CD8-positive, alpha-beta memory T cell (primary cell): ENCODE results near the gene ABCA10. TPM values are rescaled to one million over a fixed set of nuclear protein-coding genes. Genes with fewer than 3 reads are reported as not detected.
A peak's percentile ranks its signal among the peaks of the same experiment; 100 is the strongest.

ENCODE experiments used
- CTCF ChIA-PET: fragments of 350-600 bp; sonication (Branson Sonifier 250); formaldehyde crosslinking; loops from one replicate; lab custom pipeline; 2021; ENCODE audit warnings: antibody characterized with exemption; lab: Charles Lee
- POLR2A ChIA-PET: fragments of 350-600 bp; sonication (Branson Sonifier 250); formaldehyde crosslinking; loops from one replicate; lab custom pipeline; 2021; ENCODE audit warnings: antibody characterized with exemption; lab: Charles Lee
- DNase-seq, 5 donors: peaks; one replicate each; pipeline versions ENCODE4 v3.0.0 to v3.0.0-alpha.2; 2020 to 2022; ENCODE audit warnings: mixed read lengths in 1 of 5
- H3K27ac ChIP-seq: one replicate; pipeline ENCODE4 v1.7.0; 2013; ENCODE audit warnings: low read depth, mild to moderate bottlenecking, low read length, moderate library complexity
- H3K27me3 ChIP-seq: 2 replicates; pipeline ENCODE4 v1.7.0; 2013; ENCODE audit warnings: low read length, mild to moderate bottlenecking; ENCODE audit not compliant: insufficient read depth, poor library complexity, severe bottlenecking
- H3K36me3 ChIP-seq: 2 replicates; pipeline ENCODE4 v1.7.0; 2013; ENCODE audit warnings: mild to moderate bottlenecking, low read length, moderate library complexity; ENCODE audit not compliant: insufficient read depth
- H3K4me1 ChIP-seq: 2 replicates; pipeline ENCODE4 v1.7.0; 2013; ENCODE audit warnings: mild to moderate bottlenecking, low read length, moderate library complexity; ENCODE audit not compliant: insufficient read depth
- H3K4me3 ChIP-seq: 2 replicates; pipeline ENCODE4 v1.7.0; 2013; ENCODE audit warnings: mild to moderate bottlenecking, low read length
- H3K9me3 ChIP-seq: 2 replicates; pipeline ENCODE4 v1.7.0; 2013; ENCODE audit warnings: mild to moderate bottlenecking, low read length
- H3K27ac Mint-ChIP-seq, 8 donors: one replicate each; pipeline ENCODE4 v1.8.0; 2020 to 2021; ENCODE audit warnings: mixed read lengths in 8 of 8, mild to moderate bottlenecking in 6 of 8, inconsistent platforms in 3 of 8, moderate library complexity in 3 of 8
- H3K27me3 Mint-ChIP-seq, 2 donors: one replicate each; pipeline ENCODE4 v1.8.0; 2020 to 2021; ENCODE audit warnings: mixed read lengths in 2 of 2, mild to moderate bottlenecking in 1 of 2, moderate library complexity in 1 of 2
- H3K36me3 Mint-ChIP-seq, 3 donors: one replicate each; pipeline ENCODE4 v1.8.0; 2020 to 2021; ENCODE audit warnings: mixed read lengths in 3 of 3, inconsistent platforms in 1 of 3, mild to moderate bottlenecking in 1 of 3
- H3K4me1 Mint-ChIP-seq, 3 donors: one replicate each; pipeline ENCODE4 v1.8.0; 2020 to 2021; ENCODE audit warnings: mixed read lengths in 3 of 3, inconsistent platforms in 1 of 3, mild to moderate bottlenecking in 1 of 3
- H3K4me3 Mint-ChIP-seq, 7 donors: one replicate each; pipeline ENCODE4 v1.8.0; 2020 to 2021; ENCODE audit warnings: mixed read lengths in 7 of 7, mild to moderate bottlenecking in 6 of 7, moderate library complexity in 4 of 7, inconsistent platforms in 2 of 7
- H3K9me3 Mint-ChIP-seq, 5 donors: one replicate each; pipeline ENCODE4 v1.8.0; 2020 to 2022; ENCODE audit warnings: mixed read lengths in 5 of 5, mild to moderate bottlenecking in 3 of 5, moderate library complexity in 2 of 5, inconsistent platforms in 1 of 5
- polyA plus RNA-seq: library from polyadenylated mRNA; unstranded; fragments of 300-500 nt; fragmentation: Illumina TruSeq; gene quantifications from one replicate; pipeline ENCODE4 v1.2.3, GENCODE V29; 2021
- total RNA-seq, 2 experiments: library from RNA; stranded (reverse); gene quantifications; one replicate each; pipeline ENCODE4 v1.2.3, GENCODE V29; 2021

The ABCA10 gene
- total and polyA plus RNA-seq, 3 experiments from 2014 or later, result 0.46 to 0.60 TPM; not detected in 1

DNA sequence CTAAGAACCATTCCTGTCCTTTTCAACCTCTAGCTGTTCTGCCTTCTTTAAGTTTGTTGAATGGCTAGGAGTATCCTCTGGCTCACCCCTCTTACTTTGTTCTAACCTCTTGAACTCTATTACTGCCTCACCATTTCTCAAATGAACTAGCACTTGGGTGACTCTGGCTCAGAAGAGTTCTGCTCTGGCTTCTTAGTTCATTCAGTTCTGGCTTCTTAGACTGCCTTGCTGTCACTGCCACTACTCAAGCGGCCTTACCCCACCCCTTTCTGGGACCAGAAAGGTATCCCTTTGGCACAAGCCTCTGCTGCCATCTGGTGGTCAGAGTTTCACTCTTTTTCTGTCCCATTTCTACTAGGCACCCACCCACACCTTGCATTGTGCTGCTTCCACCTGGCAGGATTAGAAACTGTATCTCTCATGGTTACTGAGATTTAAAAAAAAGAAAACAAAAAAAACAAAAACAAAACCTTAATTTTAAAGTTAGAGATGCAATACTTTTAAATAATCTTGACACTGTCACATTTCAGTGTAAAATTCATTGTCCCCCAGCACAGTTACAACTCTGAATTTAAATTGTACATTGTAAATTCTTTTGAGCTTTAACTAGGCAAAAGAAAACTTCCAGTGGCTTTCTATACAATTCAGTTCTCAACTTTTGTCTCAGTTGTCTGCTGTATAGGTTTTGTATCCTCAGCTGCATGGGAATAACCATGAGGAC, 6.9 kb upstream of the ABCA10 start:
- Histone ChIP-seq H3K36me3 (no peaks in the 10 kb centered on the region), H3K4me1 (no peaks in the 10 kb centered on the region), H3K4me3 (no peak overlapping the region), H3K27me3 (no peaks in the 10 kb centered on the region), H3K27ac (no peak overlapping the region), H3K9me3 (no peaks in the 10 kb centered on the region)
- CTCF ChIA-PET, result interaction anchor here (1.0 kb wide), 1 partner anchor 276 kb away, joined by 3 read pairs; no protein-coding TSS in a partner anchor
- no peak overlapping the region for H3K4me3 Mint-ChIP-seq
- H3K27me3 Mint-ChIP-seq, result peaks cover 0 to 5% of the 10 kb centered on the region in 2 donors
- peak; percentile 9 to 66 (median 23) for DNase-seq
- no peak overlapping the region for H3K27ac Mint-ChIP-seq
- no peaks in the 10 kb centered on the region for H3K4me1 Mint-ChIP-seq
- H3K36me3 Mint-ChIP-seq, result peaks cover 9 to 39% (median 14%) of the 10 kb centered on the region in 3 donors
- POLR2A ChIA-PET, result no interaction called here
- peaks cover 16 to 37% (median 29%) of the 10 kb centered on the region in 5 donors for H3K9me3 Mint-ChIP-seq

DNA sequence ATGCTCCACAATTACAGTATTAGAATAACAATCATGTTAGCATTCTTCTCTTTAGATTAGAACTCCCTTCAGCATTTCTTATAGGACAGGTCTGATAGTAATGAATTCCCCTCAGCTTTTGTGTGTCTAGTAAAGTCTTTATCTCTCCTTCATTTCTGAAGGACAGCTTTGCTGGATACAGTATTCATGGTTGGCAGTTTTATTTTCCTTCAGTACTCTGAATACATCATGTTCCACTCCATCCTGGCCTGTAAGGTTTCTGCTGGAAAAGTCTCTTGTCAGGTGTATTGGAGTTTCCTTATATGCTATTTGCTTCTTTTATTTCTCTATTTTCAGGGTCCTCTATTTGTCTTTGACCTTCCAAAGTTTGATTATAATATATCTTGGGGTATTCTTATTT, 4.0 kb upstream of the ABCA10 start:
- Histone ChIP-seq H3K4me3 (no peak overlapping the region), H3K27me3 (no peaks in the 10 kb centered on the region), H3K9me3 (no peaks in the 10 kb centered on the region), H3K27ac (no peak overlapping the region), H3K36me3 (no peaks in the 10 kb centered on the region), H3K4me1 (no peaks in the 10 kb centered on the region)
- Mint-ChIP-seq H3K27ac (no peak overlapping the region), H3K9me3 (peaks cover 16 to 41% (median 29%) of the 10 kb centered on the region in 5 donors), H3K27me3 (peaks cover 0 to 4% of the 10 kb centered on the region in 2 donors), H3K4me1 (peaks cover 0 to under 1% (median 0%) of the 10 kb centered on the region in 3 donors), H3K36me3 (peaks cover 0 to 18% (median 4%) of the 10 kb centered on the region in 3 donors), H3K4me3 (no peak overlapping the region)
- ChIA-PET CTCF (no interaction called here), POLR2A (no interaction called here)
- DNase-seq, result no peak

DNA sequence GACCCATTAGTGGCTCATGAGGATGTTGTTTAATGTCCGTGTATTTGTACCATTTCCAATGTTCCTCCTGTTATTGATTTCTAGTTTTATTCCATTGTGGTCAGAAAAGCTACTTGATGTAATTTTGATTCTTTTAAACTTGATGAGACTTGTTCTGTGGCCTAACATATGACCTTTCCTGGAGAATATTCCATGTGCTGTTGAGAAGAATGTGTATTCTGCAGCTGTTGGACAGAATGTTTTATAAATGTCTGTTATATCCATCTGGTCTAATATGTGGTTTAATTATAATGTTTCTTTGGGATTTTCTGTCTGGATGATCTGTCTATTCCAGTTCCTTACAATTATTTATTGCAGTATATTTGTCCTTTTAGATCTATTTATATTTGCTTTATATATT, 2.9 kb upstream of the ABCA10 start:
- H3K36me3 Mint-ChIP-seq, result peaks cover 0 to 18% (median 4%) of the 10 kb centered on the region in 3 donors
- Histone ChIP-seq H3K36me3 (no peaks in the 10 kb centered on the region), H3K4me3 (no peak overlapping the region), H3K27me3 (no peaks in the 10 kb centered on the region), H3K27ac (no peak overlapping the region), H3K4me1 (no peaks in the 10 kb centered on the region), H3K9me3 (no peaks in the 10 kb centered on the region)
- H3K9me3 Mint-ChIP-seq, result peaks cover 16 to 41% (median 29%) of the 10 kb centered on the region in 5 donors
- no peak overlapping the region for H3K4me3 Mint-ChIP-seq
- POLR2A ChIA-PET, result no interaction called here
- H3K27me3 Mint-ChIP-seq, result peaks cover 0 to 4% of the 10 kb centered on the region in 2 donors
- H3K4me1 Mint-ChIP-seq, result peaks cover 0 to 5% (median 2%) of the 10 kb centered on the region in 3 donors
- no peak for DNase-seq
- no peak overlapping the region for H3K27ac Mint-ChIP-seq
- CTCF ChIA-PET, result no interaction called here

DNA sequence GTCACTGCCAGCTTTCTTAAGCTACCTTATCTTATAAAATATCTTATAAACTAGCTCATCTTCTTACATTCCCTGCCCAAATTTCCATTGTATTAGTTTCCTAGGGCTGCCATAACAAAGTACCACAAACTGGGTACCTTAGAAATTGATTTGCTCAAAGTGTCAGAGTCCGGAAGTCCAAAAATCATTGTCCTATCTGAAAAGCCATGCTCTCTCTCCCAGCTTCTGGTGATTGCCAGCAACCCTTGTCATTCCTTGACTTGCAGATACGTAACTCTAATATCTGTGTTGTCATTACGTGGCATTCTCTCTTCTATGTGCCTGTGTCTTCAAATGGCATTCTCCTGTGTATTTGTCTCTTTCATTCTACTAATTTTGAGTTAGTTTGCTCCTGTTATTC, 2.3 kb upstream of the ABCA10 start:
- Histone ChIP-seq H3K27me3 (no peaks in the 10 kb centered on the region), H3K9me3 (no peaks in the 10 kb centered on the region), H3K27ac (no peak overlapping the region), H3K4me3 (no peak overlapping the region), H3K36me3 (no peaks in the 10 kb centered on the region), H3K4me1 (no peaks in the 10 kb centered on the region)
- CTCF ChIA-PET, result no interaction called here
- no peak overlapping the region for H3K27ac Mint-ChIP-seq
- POLR2A ChIA-PET, result no interaction called here
- peaks cover 0 to 5% (median 2%) of the 10 kb centered on the region in 3 donors for H3K4me1 Mint-ChIP-seq
- peaks cover 0 to 18% (median 4%) of the 10 kb centered on the region in 3 donors for H3K36me3 Mint-ChIP-seq
- no peak overlapping the region for H3K4me3 Mint-ChIP-seq
- peaks cover 16 to 41% (median 29%) of the 10 kb centered on the region in 5 donors for H3K9me3 Mint-ChIP-seq
- no peak for DNase-seq
- H3K27me3 Mint-ChIP-seq, result peaks cover 0 to 4% of the 10 kb centered on the region in 2 donors

DNA sequence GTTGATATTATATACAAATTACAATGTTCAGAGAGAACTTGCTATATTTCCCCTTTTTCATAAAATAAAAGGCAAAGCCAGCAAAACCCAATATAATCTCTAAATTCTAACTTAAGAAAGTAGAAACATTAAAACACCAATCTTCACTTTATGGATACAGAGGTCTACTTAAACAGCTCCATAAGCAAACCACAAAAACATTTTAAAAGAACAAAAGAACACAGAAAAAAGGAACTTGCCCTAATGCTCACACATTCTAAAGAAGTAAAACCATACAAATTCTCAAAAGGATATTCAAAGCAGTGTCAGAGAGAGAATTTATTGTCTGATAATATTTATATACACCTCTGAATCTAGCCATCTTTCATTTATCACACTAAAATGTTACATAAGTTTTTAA, 606 bp downstream of the ABCA10 start:
- Mint-ChIP-seq H3K27ac (no peak overlapping the region), H3K4me3 (no peak overlapping the region), H3K9me3 (peaks cover 10 to 26% (median 20%) of the 10 kb centered on the region in 5 donors), H3K36me3 (peaks cover 0 to 3% (median 2%) of the 10 kb centered on the region in 3 donors), H3K27me3 (peaks cover 0 to 3% of the 10 kb centered on the region in 2 donors), H3K4me1 (peaks cover 8 to 14% (median 8%) of the 10 kb centered on the region in 3 donors)
- H3K36me3 ChIP-seq, result no peaks in the 10 kb centered on the region
- DNase-seq, result no peak
- H3K9me3 ChIP-seq, result no peaks in the 10 kb centered on the region
- no peak overlapping the region for H3K27ac ChIP-seq
- H3K27me3 ChIP-seq, result no peaks in the 10 kb centered on the region
- no peak overlapping the region for H3K4me3 ChIP-seq
- no peaks in the 10 kb centered on the region for H3K4me1 ChIP-seq
- POLR2A ChIA-PET, result no interaction called here
- CTCF ChIA-PET, result no interaction called here

DNA sequence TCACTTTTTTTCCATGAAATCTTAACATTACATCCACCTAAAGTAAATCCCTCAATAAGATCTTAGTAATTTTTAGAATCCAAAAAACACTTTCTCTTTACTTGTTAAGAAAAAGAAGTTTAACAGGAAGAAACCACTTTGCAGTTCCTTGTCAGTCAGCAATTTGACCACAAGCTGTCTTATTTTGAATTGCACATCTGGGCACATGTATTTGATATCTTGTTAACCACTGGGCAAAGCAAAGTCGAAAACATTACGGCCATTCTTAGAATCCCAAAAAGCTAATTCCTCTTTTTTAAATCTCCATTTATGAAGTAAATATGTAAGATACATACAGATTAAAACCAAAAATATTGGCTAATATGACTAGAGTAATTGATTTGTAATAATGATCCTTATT, 1.1 kb downstream of the ABCA10 start:
- H3K27me3 ChIP-seq, result no peaks in the 10 kb centered on the region
- no peaks in the 10 kb centered on the region for H3K4me1 ChIP-seq
- Mint-ChIP-seq H3K27ac (peak overlapping the region in 2 of 8 donors; percentile 32 to 52), H3K4me1 (peaks cover 8 to 18% (median 10%) of the 10 kb centered on the region in 3 donors), H3K9me3 (peaks cover 5 to 21% (median 16%) of the 10 kb centered on the region in 5 donors), H3K4me3 (no peak overlapping the region), H3K27me3 (peaks cover 0 to 2% of the 10 kb centered on the region in 2 donors), H3K36me3 (peaks cover 0 to 2% (median 0%) of the 10 kb centered on the region in 3 donors)
- H3K27ac ChIP-seq, result no peak overlapping the region
- H3K9me3 ChIP-seq, result no peaks in the 10 kb centered on the region
- ChIA-PET POLR2A (no interaction called here), CTCF (no interaction called here)
- H3K36me3 ChIP-seq, result no peaks in the 10 kb centered on the region
- DNase-seq, result no peak
- H3K4me3 ChIP-seq, result no peak overlapping the region

DNA sequence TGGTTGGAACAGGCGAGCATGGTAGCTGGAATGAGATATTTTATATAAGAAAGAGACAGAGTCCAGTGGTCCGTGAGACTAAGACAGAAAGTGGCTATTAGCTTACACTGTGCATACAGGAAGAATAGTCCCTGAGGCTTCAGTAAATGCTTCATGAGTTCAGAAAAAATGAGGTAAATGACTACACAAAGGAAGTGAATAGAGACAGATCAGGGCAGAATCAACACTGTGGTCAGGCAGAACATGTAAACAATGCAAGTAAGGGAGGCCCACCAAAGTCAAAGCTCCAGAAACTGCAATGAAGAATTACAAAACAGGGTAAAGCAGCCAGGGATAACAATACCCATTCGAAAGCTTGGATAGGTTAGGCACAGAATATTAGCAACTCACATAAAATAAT, 4.8 kb downstream of the ABCA10 start:
- H3K27me3 Mint-ChIP-seq, result peaks cover 0 to 1% of the 10 kb centered on the region in 2 donors
- H3K27me3 ChIP-seq, result no peaks in the 10 kb centered on the region
- H3K4me1 ChIP-seq, result no peaks in the 10 kb centered on the region
- DNase-seq, result no peak
- peaks cover 8 to 18% (median 10%) of the 10 kb centered on the region in 3 donors for H3K4me1 Mint-ChIP-seq
- peak overlapping the region in 2 of 7 donors; percentile 0 to 2 for H3K4me3 Mint-ChIP-seq
- H3K36me3 Mint-ChIP-seq, result peaks cover 3 to 19% (median 12%) of the 10 kb centered on the region in 3 donors
- no peaks in the 10 kb centered on the region for H3K36me3 ChIP-seq
- POLR2A ChIA-PET, result no interaction called here
- no peak overlapping the region for H3K4me3 ChIP-seq
- H3K9me3 Mint-ChIP-seq, result no peaks in the 10 kb centered on the region
- CTCF ChIA-PET, result no interaction called here
- H3K9me3 ChIP-seq, result no peaks in the 10 kb centered on the region
- peak overlapping the region in 5 of 8 donors; percentile 1 to 86 (median 23) for H3K27ac Mint-ChIP-seq
- H3K27ac ChIP-seq, result no peak overlapping the region

DNA sequence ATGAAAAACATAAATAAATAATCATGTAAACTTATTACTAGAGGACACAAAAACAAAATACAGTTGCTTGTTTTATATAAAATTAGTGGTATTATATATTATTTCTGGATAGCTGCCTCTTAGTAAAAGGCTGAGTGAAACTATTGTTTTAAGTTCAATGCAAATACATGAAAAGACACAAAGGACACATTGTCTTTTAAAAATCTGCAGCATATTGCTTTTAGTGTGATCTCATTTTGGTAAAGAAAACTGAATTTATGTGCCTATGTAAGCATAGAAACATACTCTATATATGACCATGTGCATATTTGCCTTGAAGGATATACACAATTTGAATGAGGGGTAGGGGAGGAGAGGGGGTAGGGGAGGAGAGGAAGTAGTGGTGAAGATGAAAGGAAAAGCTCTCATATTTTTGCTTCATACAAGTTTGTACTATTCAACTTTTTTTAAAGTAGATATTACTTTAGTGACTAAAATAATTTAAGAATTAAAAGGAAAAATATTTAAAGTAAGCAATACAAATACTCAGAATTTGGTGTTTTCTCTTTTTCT, 5.8 kb downstream of the ABCA10 start:
- ChIA-PET POLR2A (no interaction called here), CTCF (no interaction called here)
- H3K36me3 ChIP-seq, result no peaks in the 10 kb centered on the region
- no peak overlapping the region for H3K27ac ChIP-seq
- no peaks in the 10 kb centered on the region for H3K27me3 ChIP-seq
- no peak overlapping the region for H3K27ac Mint-ChIP-seq
- DNase-seq, result no peak
- H3K4me1 Mint-ChIP-seq, result peaks cover 8 to 18% (median 10%) of the 10 kb centered on the region in 3 donors
- H3K27me3 Mint-ChIP-seq, result peaks cover 0 to 1% of the 10 kb centered on the region in 2 donors
- H3K9me3 ChIP-seq, result no peaks in the 10 kb centered on the region
- H3K9me3 Mint-ChIP-seq, result no peaks in the 10 kb centered on the region
- no peaks in the 10 kb centered on the region for H3K4me1 ChIP-seq
- no peak overlapping the region for H3K4me3 Mint-ChIP-seq
- H3K4me3 ChIP-seq, result no peak overlapping the region
- peaks cover 4 to 19% (median 14%) of the 10 kb centered on the region in 3 donors for H3K36me3 Mint-ChIP-seq
